ENCODE data around the gene MSMO1. TPM values are rescaled to one million over a fixed set of nuclear protein-coding genes. Genes with fewer than 3 reads are reported as not detected.

Gene MSMO1
- total and polyA plus RNA-seq, 10 of the 15 experiments (the other 5 are each of a cell fraction or from before 2014, with no cell fraction given) = 63.6 to 168 (median 105) TPM

- Histone ChIP-seq H3K4me1 (ENCODE audit: control insufficient read depth, insufficient read depth, low read length) (no peaks in the 10 kb centered on the region), H3K4me2 (ENCODE audit: control insufficient read depth, insufficient read depth) (no peak overlapping the region), H3K79me2 (ENCODE audit: control insufficient read depth, insufficient read depth, low read length) (no peaks in the 10 kb centered on the region), H3K9me3 (replicated peaks; ENCODE audit: control insufficient read depth, insufficient read depth, low read length) (no peaks in the 10 kb centered on the region), H3K4me3 (no peak overlapping the region), H3K36me3 (ENCODE audit: control insufficient read depth in 2 of 2, insufficient read depth in 2 of 2, low read length in 1 of 2) (no peaks in the 10 kb centered on the region), H2AFZ (ENCODE audit: control insufficient read depth, low read depth, low read length) (no peak overlapping the region), H3K27me3 (replicated peaks in 1 of 2; ENCODE audit: control insufficient read depth in 2 of 2, insufficient read depth in 2 of 2, low read length in 1 of 2) (peaks cover 2 to 9% of the 10 kb centered on the region in 2 experiments; a peak in 2 of 4 replicates), H3K27ac (ENCODE audit: control insufficient read depth, insufficient read depth) (no peak overlapping the region), H4K20me1 (ENCODE audit: control insufficient read depth, insufficient read depth) (no peaks in the 10 kb centered on the region), H3K9ac (ENCODE audit: control insufficient read depth, insufficient read depth, low read length) (no peak overlapping the region)
- DNase-seq (ENCODE audit: low read depth, low spot score) = no peak
- BruUV-seq (replicated peaks) = no TSS peak
- SMC1A ChIA-PET (ENCODE audit: uncharacterized antibody, unreplicated experiment) = interaction anchor here (1.6 kb wide), 1 partner anchor 230 kb away, joined by 5 read pairs; no protein-coding TSS in a partner anchor
- intact Hi-C loops (cut with micrococcal nuclease; ENCODE audit: unreplicated experiment) = no loop called here
- FAIRE-seq = no peak
- CTCF ChIA-PET = interaction anchor here (1.6 to 2.4 kb wide), 2 partner anchors 10 to 25 kb away, joined by 4 to 11 read pairs; no protein-coding TSS in a partner anchor
- 39% methylated on average over 7 of the region's 7 CpGs for WGBS (ENCODE audit: insufficient coverage, insufficient replicate concordance, low lambda C conversion rate, missing lambda C conversion rate)
- RAD21 ChIA-PET (ENCODE audit: unreplicated experiment) = no interaction called here
- ATAC-seq = no peak
- in situ Hi-C loops (cut with MboI) = no loop called here
- TF ChIP-seq TCF7 (IDR thresholded peaks at IDR 0.05; ENCODE audit: borderline replicate concordance) (no peak), EP300 (IDR thresholded peaks at IDR 0.05; ENCODE audit: borderline replicate concordance in 1 of 2, control insufficient read depth in 1 of 2, low read depth in 2 of 2, low read length in 2 of 2) (no peak), IRF4 (IDR thresholded peaks at IDR 0.05; ENCODE audit: low read depth, low read length) (no peak), NFIC (IDR thresholded peaks at IDR 0.05; ENCODE audit: low read depth, low read length) (no peak), RUNX3 (IDR thresholded peaks at IDR 0.05; ENCODE audit: low read length) (no peak), PAX5 (IDR thresholded peaks at IDR 0.05; ENCODE audit: borderline replicate concordance, low read depth, low read length) (no peak), SMAD5 (IDR thresholded peaks at IDR 0.05; ENCODE audit: low read depth) (no peak), JUNB (IDR thresholded peaks at IDR 0.05) (no peak), NFYA (IDR thresholded peaks at IDR 0.05; ENCODE audit: borderline replicate concordance, low read depth, low read length) (no peak), CBX3 (IDR thresholded peaks at IDR 0.05; ENCODE audit: borderline replicate concordance, low read depth) (no peak), MTA2 (IDR thresholded peaks at IDR 0.05; ENCODE audit: low read depth) (no peak), POU2F2 (IDR thresholded peaks at IDR 0.05; ENCODE audit: borderline replicate concordance, low read depth, low read length) (no peak), RAD21 (IDR thresholded peaks at IDR 0.05; ENCODE audit: insufficient read depth, low read depth, low read length) (no peak), SKIL (IDR thresholded peaks at IDR 0.05; ENCODE audit: low read depth, poor library complexity, severe bottlenecking) (no peak), SMAD1 (IDR thresholded peaks at IDR 0.05; ENCODE audit: low read depth, partially characterized antibody) (no peak), PBX3 (IDR thresholded peaks at IDR 0.05; ENCODE audit: insufficient replicate concordance, low read depth, low read length) (no peak), BCL11A (IDR thresholded peaks at IDR 0.05; ENCODE audit: low read depth, low read length) (no peak), SUZ12 (IDR thresholded peaks at IDR 0.05; ENCODE audit: unreplicated experiment) (no peak), YBX1 (IDR thresholded peaks at IDR 0.05) (no peak), RELA (IDR thresholded peaks at IDR 0.05; ENCODE audit: borderline replicate concordance, partially characterized antibody) (no peak)
- POLR2A ChIA-PET = no interaction called here
These were observed 33.7 kb downstream of the MSMO1 start for GRCh38 chr4:165360985-165361670.

All from GM12878 (cell line).